ENCODE measurements around the gene OR7D2.

Gene OR7D2

DNA sequence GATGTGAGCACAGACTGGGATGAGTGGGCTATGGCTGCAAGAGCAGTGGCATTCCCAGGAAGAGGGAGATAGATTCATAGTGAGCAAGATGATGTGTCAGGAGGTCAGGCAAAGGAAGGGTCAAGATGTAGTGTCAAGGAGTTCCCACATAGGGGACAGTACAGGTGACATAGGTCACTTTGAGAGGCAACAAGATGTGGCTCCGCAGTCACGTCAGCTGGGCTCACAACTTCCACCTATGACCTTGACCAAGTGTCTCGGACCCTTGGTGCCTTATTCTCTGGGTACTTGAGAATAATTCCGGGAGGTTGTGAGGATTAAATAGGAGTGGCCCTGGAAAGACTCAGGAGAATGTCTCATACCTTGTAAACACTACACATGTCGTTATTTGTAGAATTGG is 28.1 kb upstream of the OR7D2 start:
- H3K79me2 ChIP-seq (ENCODE audit: control insufficient read depth, low read length), result peaks cover 100% of the 10 kb centered on the region

DNA sequence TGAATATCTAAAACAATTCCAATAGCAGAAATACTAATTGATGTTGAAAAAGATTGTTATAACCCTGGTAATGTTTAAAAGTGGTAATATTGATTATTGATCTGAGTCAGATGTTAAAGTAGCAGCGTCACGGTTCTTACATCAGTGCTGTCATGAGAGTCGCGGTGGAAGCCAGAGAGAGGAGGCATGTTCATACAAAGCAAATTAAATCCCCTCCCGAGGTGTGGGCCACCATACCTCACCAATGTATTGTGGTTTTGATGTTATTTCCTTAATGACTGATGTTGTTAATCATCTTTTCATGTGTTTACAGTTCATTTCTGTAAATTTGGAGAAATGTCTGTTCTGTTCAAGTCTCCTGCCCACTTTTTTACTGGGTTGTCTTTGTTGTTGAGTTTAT is 27.4 kb upstream of the OR7D2 start:
- H3K4me2 ChIP-seq (ENCODE audit: low read length), result no peak overlapping the region
- H3K9me3 ChIP-seq (ENCODE audit: control insufficient read depth, insufficient read depth, low read length), result peaks cover 35% of the 10 kb centered on the region; the same call in 1 of the 2 replicates
- no peak overlapping the region for H3K4me3 ChIP-seq (ENCODE audit: low read length)
- H3K4me1 ChIP-seq (ENCODE audit: control insufficient read depth, low read length), result peaks cover 11% of the 10 kb centered on the region
- no peaks in the 10 kb centered on the region for H3K27me3 ChIP-seq (ENCODE audit: control insufficient read depth, low read length)
- TF ChIP-seq, protein P1, sequence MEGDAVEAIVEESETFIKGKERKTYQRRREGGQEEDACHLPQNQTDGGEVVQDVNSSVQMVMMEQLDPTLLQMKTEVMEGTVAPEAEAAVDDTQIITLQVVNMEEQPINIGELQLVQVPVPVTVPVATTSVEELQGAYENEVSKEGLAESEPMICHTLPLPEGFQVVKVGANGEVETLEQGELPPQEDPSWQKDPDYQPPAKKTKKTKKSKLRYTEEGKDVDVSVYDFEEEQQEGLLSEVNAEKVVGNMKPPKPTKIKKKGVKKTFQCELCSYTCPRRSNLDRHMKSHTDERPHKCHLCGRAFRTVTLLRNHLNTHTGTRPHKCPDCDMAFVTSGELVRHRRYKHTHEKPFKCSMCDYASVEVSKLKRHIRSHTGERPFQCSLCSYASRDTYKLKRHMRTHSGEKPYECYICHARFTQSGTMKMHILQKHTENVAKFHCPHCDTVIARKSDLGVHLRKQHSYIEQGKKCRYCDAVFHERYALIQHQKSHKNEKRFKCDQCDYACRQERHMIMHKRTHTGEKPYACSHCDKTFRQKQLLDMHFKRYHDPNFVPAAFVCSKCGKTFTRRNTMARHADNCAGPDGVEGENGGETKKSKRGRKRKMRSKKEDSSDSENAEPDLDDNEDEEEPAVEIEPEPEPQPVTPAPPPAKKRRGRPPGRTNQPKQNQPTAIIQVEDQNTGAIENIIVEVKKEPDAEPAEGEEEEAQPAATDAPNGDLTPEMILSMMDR (IDR thresholded peaks at IDR 0.05; ENCODE audit: low read depth, low read length, poor library complexity, severe bottlenecking), result no peak
- no peak for TF ChIP-seq EZH2phosphoT487 (IDR thresholded peaks at IDR 0.05; ENCODE audit: borderline replicate concordance, low read length)
- H3K27ac ChIP-seq (ENCODE audit: low read depth, low read length), result no peak overlapping the region
- H4K20me1 ChIP-seq (ENCODE audit: control insufficient read depth, insufficient read depth, low read depth, low read length), result peaks cover 10% of the 10 kb centered on the region; the same call in 1 of the 2 replicates
- peaks cover 100% of the 10 kb centered on the region for H3K79me2 ChIP-seq (ENCODE audit: control insufficient read depth, low read length)
- peaks cover 93% of the 10 kb centered on the region for H3K36me3 ChIP-seq (ENCODE audit: control insufficient read depth, low read length)
- H3F3A ChIP-seq (ENCODE audit: control insufficient read depth, insufficient read depth), result no peaks in the 10 kb centered on the region
- H3K9me2 ChIP-seq (replicated peaks; ENCODE audit: control insufficient read depth, low read length), result no peaks in the 10 kb centered on the region

More for the DNA sequence above, 28.1 kb upstream of the OR7D2 start:
- Histone ChIP-seq H3K27ac (ENCODE audit: low read depth, low read length) (no peak overlapping the region), H3K9me3 (ENCODE audit: control insufficient read depth, insufficient read depth, low read length) (peaks cover 35% of the 10 kb centered on the region; the same call in 1 of the 2 replicates), H3K4me2 (ENCODE audit: low read length) (no peak overlapping the region), H3F3A (ENCODE audit: control insufficient read depth, insufficient read depth) (no peaks in the 10 kb centered on the region), H3K27me3 (ENCODE audit: control insufficient read depth, low read length) (no peaks in the 10 kb centered on the region), H3K4me1 (ENCODE audit: control insufficient read depth, low read length) (peaks cover 4% of the 10 kb centered on the region), H3K36me3 (ENCODE audit: control insufficient read depth, low read length) (peaks cover 89% of the 10 kb centered on the region), H3K4me3 (ENCODE audit: low read length) (no peak overlapping the region), H3K9me2 (replicated peaks; ENCODE audit: control insufficient read depth, low read length) (no peaks in the 10 kb centered on the region), H4K20me1 (ENCODE audit: control insufficient read depth, insufficient read depth, low read depth, low read length) (peaks cover 7% of the 10 kb centered on the region; the same call in 1 of the 2 replicates)
- TF ChIP-seq, protein P1 (IDR thresholded peaks at IDR 0.05; ENCODE audit: low read depth, low read length, poor library complexity, severe bottlenecking), result no peak
- TF ChIP-seq EZH2phosphoT487 (IDR thresholded peaks at IDR 0.05; ENCODE audit: borderline replicate concordance, low read length), result no peak

DNA sequence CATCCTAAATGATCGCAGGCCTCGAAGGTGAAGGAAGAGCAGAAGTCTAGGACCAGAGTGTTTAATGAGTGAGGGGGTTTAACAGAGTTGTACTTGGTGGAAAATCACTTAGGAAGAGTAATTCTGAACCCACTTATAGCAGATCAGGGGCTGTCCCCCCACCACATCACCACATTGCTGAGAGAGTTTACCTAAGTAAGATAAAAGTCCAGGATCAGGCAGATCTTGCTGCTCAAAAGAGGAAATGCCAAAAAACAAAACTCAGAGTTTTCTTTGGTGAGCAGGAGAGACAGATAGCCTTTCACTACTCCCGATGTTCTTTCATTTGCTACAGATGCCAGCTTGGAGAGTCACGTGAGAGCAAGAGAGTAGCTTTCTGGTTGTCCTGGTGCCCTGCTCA is 23.2 kb upstream of the OR7D2 start:
- TF ChIP-seq, protein P1 (IDR thresholded peaks at IDR 0.05; ENCODE audit: low read depth, low read length, poor library complexity, severe bottlenecking), result no peak
- TF ChIP-seq EZH2phosphoT487 (IDR thresholded peaks at IDR 0.05; ENCODE audit: borderline replicate concordance, low read length), result no peak
- Histone ChIP-seq H3K4me3 (ENCODE audit: low read length) (no peak overlapping the region), H3K27ac (ENCODE audit: low read depth, low read length) (no peak overlapping the region)

More for the DNA sequence above, 23.2 kb upstream of the OR7D2 start:
- H3K4me1 ChIP-seq (ENCODE audit: control insufficient read depth, low read length), result peaks cover 13% of the 10 kb centered on the region
- H3K9me2 ChIP-seq (replicated peaks; ENCODE audit: control insufficient read depth, low read length), result no peaks in the 10 kb centered on the region
- peaks cover 93% of the 10 kb centered on the region for H3K36me3 ChIP-seq (ENCODE audit: control insufficient read depth, low read length)
- no peaks in the 10 kb centered on the region for H3F3A ChIP-seq (ENCODE audit: control insufficient read depth, insufficient read depth)
- peaks cover 10% of the 10 kb centered on the region; the same call in 1 of the 2 replicates for H4K20me1 ChIP-seq (ENCODE audit: control insufficient read depth, insufficient read depth, low read depth, low read length)
- no peak overlapping the region for H3K4me2 ChIP-seq (ENCODE audit: low read length)
- H3K79me2 ChIP-seq (ENCODE audit: control insufficient read depth, low read length), result peaks cover 71% of the 10 kb centered on the region
- H3K9me3 ChIP-seq (ENCODE audit: control insufficient read depth, insufficient read depth, low read length), result peaks cover 9% of the 10 kb centered on the region; the same call in 1 of the 2 replicates
- no peaks in the 10 kb centered on the region for H3K27me3 ChIP-seq (ENCODE audit: control insufficient read depth, low read length)
